GM23338 (cell line): ENCODE results near the gene PNRC2. TPM values are rescaled to one million over a fixed set of nuclear protein-coding genes. Genes with fewer than 3 reads are reported as not detected.

Source experiments
- ATAC-seq: fragments of 200-7000 bp; cut with Tn5 transposase; 3 replicates; pipeline ENCODE4 v1.9.1; 2020
- DNase-seq: peaks from one replicate; pipeline ENCODE4 v3.0.0-alpha.2; 2015; ENCODE audit warnings: low spot score
- H2AFZ ChIP-seq: fragments of 200-600 bp; sonication (generic); 2 replicates; pipeline ENCODE4 v1.8.0; 2016; ENCODE audit warnings: antibody characterized with exemption, mild to moderate bottlenecking, moderate library complexity
- H3F3A ChIP-seq: fragments of 200-600 bp; sonication (generic); replicated peaks from 2 replicates; pipeline ENCODE4 v1.8.0; 2017; ENCODE audit warnings: antibody characterized with exemption, mixed run types, low read depth
- H3K27ac ChIP-seq: fragments of 200-600 bp; sonication (generic); 2 replicates; pipeline ENCODE4 v1.6.1; 2016; ENCODE audit warnings: low read depth
- H3K27me3 ChIP-seq: fragments of 200-600 bp; sonication (generic); 2 replicates; pipeline ENCODE4 v1.8.0; 2016; ENCODE audit warnings: mild to moderate bottlenecking, mixed run types, moderate library complexity; ENCODE audit not compliant: insufficient read depth
- H3K36me3 ChIP-seq: fragments of 200-600 bp; sonication (generic); 2 replicates; pipeline ENCODE4 v1.8.0; 2016; ENCODE audit warnings: mild to moderate bottlenecking; ENCODE audit not compliant: insufficient read depth
- H3K4me1 ChIP-seq: fragments of 200-600 bp; sonication (generic); 2 replicates; pipeline ENCODE4 v1.8.0; 2016; ENCODE audit warnings: mild to moderate bottlenecking, moderate library complexity; ENCODE audit not compliant: insufficient read depth
- H3K4me2 ChIP-seq: fragments of 200-600 bp; sonication (generic); 2 replicates; pipeline ENCODE4 v1.7.1; 2017; ENCODE audit warnings: mixed run types
- H3K4me3 ChIP-seq: fragments of 200-600 bp; sonication (generic); 2 replicates; pipeline ENCODE4 v1.6.1; 2016; ENCODE audit warnings: mixed run types
- H3K79me2 ChIP-seq: fragments of 200-600 bp; sonication (generic); replicated peaks from 2 replicates; pipeline ENCODE4 v1.8.0; 2017; ENCODE audit warnings: mild to moderate bottlenecking; ENCODE audit not compliant: insufficient read depth
- H3K9me2 ChIP-seq: fragments of 200-600 bp; sonication (generic); 2 replicates; pipeline ENCODE4 v1.8.0; 2017; ENCODE audit not compliant: insufficient read depth
- H4K20me1 ChIP-seq: fragments of 200-600 bp; sonication (generic); replicated peaks from 2 replicates; pipeline ENCODE4 v1.8.0; 2017; ENCODE audit warnings: mild to moderate bottlenecking; ENCODE audit not compliant: insufficient read depth
- H3K27ac Mint-ChIP-seq: 2 replicates; pipeline ENCODE4 v1.8.0; 2020; ENCODE audit warnings: inconsistent platforms, mild to moderate bottlenecking, moderate library complexity, mixed read lengths
- H3K27me3 Mint-ChIP-seq: 3 replicates; pipeline ENCODE4 v1.8.0; 2022; ENCODE audit warnings: low read depth, mild to moderate bottlenecking, moderate library complexity, mixed read lengths, inconsistent platforms; ENCODE audit not compliant: insufficient read depth, poor library complexity
- H3K36me3 Mint-ChIP-seq: 3 replicates; pipeline ENCODE4 v1.8.0; 2021; ENCODE audit warnings: low read depth, mild to moderate bottlenecking, inconsistent platforms, moderate library complexity, mixed read lengths
- H3K4me1 Mint-ChIP-seq: 3 replicates; pipeline ENCODE4 v1.8.0; 2020; ENCODE audit warnings: mild to moderate bottlenecking, inconsistent platforms, mixed read lengths
- H3K4me3 Mint-ChIP-seq: 3 replicates; pipeline ENCODE4 v1.8.0; 2021; ENCODE audit warnings: moderate library complexity, mild to moderate bottlenecking, inconsistent platforms, mixed read lengths
- H3K9me3 Mint-ChIP-seq: 3 replicates; pipeline ENCODE4 v1.8.0; 2020; ENCODE audit warnings: moderate library complexity, mild to moderate bottlenecking, inconsistent platforms, mixed read lengths
- CREB1 ChIP-seq: fragments of 250-450 bp; sonication (Bioruptor Pico); IDR thresholded peaks from 2 replicates; pipeline ENCODE4 v1.5.0; 2020; ENCODE audit warnings: low read depth, mild to moderate bottlenecking, moderate library complexity
- CTCF ChIP-seq, 2 experiments: fragments of 200-600 bp in 1 of 2; sonication (generic) in 1 of 2; conservative IDR thresholded peaks; 2 replicates each; pipeline versions ENCODE4 v1.5.1 to v1.6.1; 2016 to 2017; ENCODE audit warnings: antibody characterized with exemption in 2 of 2, low read depth in 2 of 2, mild to moderate bottlenecking in 2 of 2, moderate library complexity in 1 of 2
- EZH2 ChIP-seq: fragments of 200-600 bp; sonication (generic); IDR thresholded peaks from one replicate; pipeline ENCODE4 v1.8.0; 2017; ENCODE audit warnings: antibody characterized with exemption, mild to moderate bottlenecking, low read depth; ENCODE audit not compliant: unreplicated experiment
- JUNB ChIP-seq: IDR thresholded peaks from one replicate; pipeline ENCODE4 v1.6.1; 2016; ENCODE audit warnings: antibody characterized with exemption; ENCODE audit not compliant: unreplicated experiment
- POLR2AphosphoS5 ChIP-seq: IDR thresholded peaks from 2 replicates; pipeline ENCODE4 v1.6.1; 2016; ENCODE audit warnings: antibody characterized with exemption, low read depth
- STAT1 ChIP-seq: IDR thresholded peaks from one replicate; pipeline ENCODE4 v1.6.1; 2016; ENCODE audit warnings: antibody characterized with exemption; ENCODE audit not compliant: unreplicated experiment
- ZNF462 ChIP-seq: fragments of 250-450 bp; sonication (Bioruptor Pico); IDR thresholded peaks from 2 replicates; pipeline ENCODE4 v1.5.0; 2020; ENCODE audit warnings: mild to moderate bottlenecking, moderate library complexity
- polyA plus RNA-seq: library from polyadenylated mRNA; unstranded; fragments of >200 nt; fragmentation: Nextera tagmentation; extraction: Ambion mirVana; gene quantifications from 2 replicates; pipeline ENCODE4 v1.2.1, GENCODE V29; 2016
- total RNA-seq: library from RNA; depleted of rRNA; stranded (reverse); fragments of >200 nt; shearing (Covaris generic); gene quantifications from 2 replicates; pipeline ENCODE4 v1.2.3, GENCODE V29; 2014
- TF ChIP-seq, protein P1 (sequence below): IDR thresholded peaks from one replicate; pipeline ENCODE4 v1.6.1; 2018; ENCODE audit warnings: antibody characterized with exemption; ENCODE audit not compliant: unreplicated experiment
- TF ChIP-seq, protein P2 (sequence below): IDR thresholded peaks from 2 replicates; pipeline ENCODE4 v1.6.1; 2016; ENCODE audit warnings: antibody characterized with exemption

Gene PNRC2
- total and polyA plus RNA-seq, 2 experiments from 2014 or later: 157 to 237 TPM

GRCh38 chr1:23958810-23959460 is 693 bp upstream of the PNRC2 start:
- DNase-seq (peak; percentile 82), ATAC-seq (peak; percentile 62)
- TF ChIP-seq STAT1 (no peak), ZNF462 (no peak), JUNB (no peak), POLR2AphosphoS5 (peak; percentile 31; the same call in 1 of the 2 replicates), EZH2 (no peak), CREB1 (CRISPR knock-in tag) (peak; percentile 37; the same call in 1 of the 2 replicates), CTCF (conservative IDR thresholded peaks at IDR 0.05; ENCODE audit: low read depth in 2 of 2) (no peak)
- TF ChIP-seq, protein P1, sequence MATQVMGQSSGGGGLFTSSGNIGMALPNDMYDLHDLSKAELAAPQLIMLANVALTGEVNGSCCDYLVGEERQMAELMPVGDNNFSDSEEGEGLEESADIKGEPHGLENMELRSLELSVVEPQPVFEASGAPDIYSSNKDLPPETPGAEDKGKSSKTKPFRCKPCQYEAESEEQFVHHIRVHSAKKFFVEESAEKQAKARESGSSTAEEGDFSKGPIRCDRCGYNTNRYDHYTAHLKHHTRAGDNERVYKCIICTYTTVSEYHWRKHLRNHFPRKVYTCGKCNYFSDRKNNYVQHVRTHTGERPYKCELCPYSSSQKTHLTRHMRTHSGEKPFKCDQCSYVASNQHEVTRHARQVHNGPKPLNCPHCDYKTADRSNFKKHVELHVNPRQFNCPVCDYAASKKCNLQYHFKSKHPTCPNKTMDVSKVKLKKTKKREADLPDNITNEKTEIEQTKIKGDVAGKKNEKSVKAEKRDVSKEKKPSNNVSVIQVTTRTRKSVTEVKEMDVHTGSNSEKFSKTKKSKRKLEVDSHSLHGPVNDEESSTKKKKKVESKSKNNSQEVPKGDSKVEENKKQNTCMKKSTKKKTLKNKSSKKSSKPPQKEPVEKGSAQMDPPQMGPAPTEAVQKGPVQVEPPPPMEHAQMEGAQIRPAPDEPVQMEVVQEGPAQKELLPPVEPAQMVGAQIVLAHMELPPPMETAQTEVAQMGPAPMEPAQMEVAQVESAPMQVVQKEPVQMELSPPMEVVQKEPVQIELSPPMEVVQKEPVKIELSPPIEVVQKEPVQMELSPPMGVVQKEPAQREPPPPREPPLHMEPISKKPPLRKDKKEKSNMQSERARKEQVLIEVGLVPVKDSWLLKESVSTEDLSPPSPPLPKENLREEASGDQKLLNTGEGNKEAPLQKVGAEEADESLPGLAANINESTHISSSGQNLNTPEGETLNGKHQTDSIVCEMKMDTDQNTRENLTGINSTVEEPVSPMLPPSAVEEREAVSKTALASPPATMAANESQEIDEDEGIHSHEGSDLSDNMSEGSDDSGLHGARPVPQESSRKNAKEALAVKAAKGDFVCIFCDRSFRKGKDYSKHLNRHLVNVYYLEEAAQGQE: no peak
- TF ChIP-seq, protein P2, sequence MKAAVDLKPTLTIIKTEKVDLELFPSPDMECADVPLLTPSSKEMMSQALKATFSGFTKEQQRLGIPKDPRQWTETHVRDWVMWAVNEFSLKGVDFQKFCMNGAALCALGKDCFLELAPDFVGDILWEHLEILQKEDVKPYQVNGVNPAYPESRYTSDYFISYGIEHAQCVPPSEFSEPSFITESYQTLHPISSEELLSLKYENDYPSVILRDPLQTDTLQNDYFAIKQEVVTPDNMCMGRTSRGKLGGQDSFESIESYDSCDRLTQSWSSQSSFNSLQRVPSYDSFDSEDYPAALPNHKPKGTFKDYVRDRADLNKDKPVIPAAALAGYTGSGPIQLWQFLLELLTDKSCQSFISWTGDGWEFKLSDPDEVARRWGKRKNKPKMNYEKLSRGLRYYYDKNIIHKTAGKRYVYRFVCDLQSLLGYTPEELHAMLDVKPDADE: no peak
- H3K27me3 ChIP-seq: no peaks in the 10 kb centered on the region
- peak overlapping the region; percentile 90 for H3K4me3 Mint-ChIP-seq
- H3K79me2 ChIP-seq: peaks cover 19% of the 10 kb centered on the region
- peak overlapping the region; percentile 6 for H2AFZ ChIP-seq
- peaks cover 31% of the 10 kb centered on the region for H3K4me1 ChIP-seq
- H3K4me2 ChIP-seq: peak overlapping the region; percentile 82
- peaks cover 7% of the 10 kb centered on the region for H4K20me1 ChIP-seq
- peaks cover 36% of the 10 kb centered on the region for H3K36me3 Mint-ChIP-seq
- H3K9me3 Mint-ChIP-seq: no peaks in the 10 kb centered on the region; the same call in 1 of the 3 replicates
- peak overlapping the region; percentile 100 for H3K27ac Mint-ChIP-seq
- H3K9me2 ChIP-seq: no peaks in the 10 kb centered on the region
- H3K36me3 ChIP-seq: peaks cover 6% of the 10 kb centered on the region; the same call in 1 of the 2 replicates
- H3K4me3 ChIP-seq: peak overlapping the region; percentile 94
- peak overlapping the region; percentile 100 for H3K27ac ChIP-seq
- H3F3A ChIP-seq: peaks cover 7% of the 10 kb centered on the region; the same call in 1 of the 2 replicates
- peaks cover 2% of the 10 kb centered on the region for H3K27me3 Mint-ChIP-seq
- H3K4me1 Mint-ChIP-seq: peaks cover 38% of the 10 kb centered on the region
